HPDE6-E6E7 (cell line): ENCODE results near the gene MGP.

Experiments
- DNase-seq: peaks from one replicate; pipeline ENCODE4 v3.0.0; 2011; ENCODE audit warnings: missing footprints; ENCODE audit errors: extremely low spot score

MGP gene

GRCh38 chr12:14885718-14886221, at the start of gene MGP:
Gene MGP (minus strand): TSS chr12:14885854. CDS start chr12:14885791, 63 bp downstream.
- DNase-seq, result no peak

- DNase-seq, result no peak
Observed at GRCh38 chr12:14935031-14935430, 49.4 kb upstream of the MGP start.

GRCh38 chr12:14934511-14934910, 48.9 kb upstream of the MGP start:
- no peak for DNase-seq

- DNase-seq, result no peak
Observed at GRCh38 chr12:14931791-14932560, 46.3 kb upstream of the MGP start.

- no peak for DNase-seq
Observed at GRCh38 chr12:14931359-14931758, 45.7 kb upstream of the MGP start.

GRCh38 chr12:14930299-14930698, 44.6 kb upstream of the MGP start:
- no peak for DNase-seq

GRCh38 chr12:14928931-14929330, 43.3 kb upstream of the MGP start:
- DNase-seq, result peak; percentile 77

GRCh38 chr12:14927267-14927666, 41.6 kb upstream of the MGP start:
- DNase-seq, result no peak

- DNase-seq, result no peak
Observed at GRCh38 chr12:14924541-14924940, 38.9 kb upstream of the MGP start.

GRCh38 chr12:14923944-14924343, 38.3 kb upstream of the MGP start:
- no peak for DNase-seq

- no peak for DNase-seq
Observed at GRCh38 chr12:14921218-14921617, 35.6 kb upstream of the MGP start.

- no peak for DNase-seq
Observed at GRCh38 chr12:14920475-14921126, 34.9 kb upstream of the MGP start.

GRCh38 chr12:14919455-14919854, 33.8 kb upstream of the MGP start:
- no peak for DNase-seq

- DNase-seq, result no peak
Observed at GRCh38 chr12:14915736-14916135, 30.1 kb upstream of the MGP start.

- DNase-seq, result peak; percentile 31
Observed at GRCh38 chr12:14913381-14913781, 27.7 kb upstream of the MGP start.

GRCh38 chr12:14911131-14911530, 25.5 kb upstream of the MGP start:
- DNase-seq, result no peak

GRCh38 chr12:14910090-14910915, 24.6 kb upstream of the MGP start:
- DNase-seq, result peak; percentile 60

- no peak for DNase-seq
Observed at GRCh38 chr12:14907953-14908352, 22.3 kb upstream of the MGP start.

GRCh38 chr12:14906114-14906513, 20.5 kb upstream of the MGP start:
- no peak for DNase-seq

- no peak for DNase-seq
Observed at GRCh38 chr12:14905269-14906004, 19.8 kb upstream of the MGP start.

GRCh38 chr12:14904854-14905253, 19.2 kb upstream of the MGP start:
- DNase-seq, result no peak
